Caco-2 (cell line): ENCODE measurements around the gene AIG1. TPM values are rescaled to one million over a fixed set of nuclear protein-coding genes. Genes with fewer than 3 reads are reported as not detected.

Experiments
- BruUV-seq: library from RNA; stranded (reverse); fragments of 400-500 nt; replicated peaks from 2 replicates; lab custom pipeline; 2021; lab: Mats Ljungman, UMichigan
- CTCF ChIA-PET: fragments of 300-600 bp; sonication (Branson Sonifier 250); formaldehyde crosslinking; loops from one replicate; lab custom pipeline; 2022; ENCODE audit warnings: antibody characterized with exemption; lab: Charles Lee
- POLR2A ChIA-PET: fragments of 300-600 bp; sonication (Branson Sonifier 250); formaldehyde crosslinking; loops from one replicate; lab custom pipeline; 2022; ENCODE audit warnings: antibody characterized with exemption; lab: Charles Lee
- DNase-seq, 2 experiments: peaks; one replicate each; pipeline versions ENCODE4 v3.0.0 to v3.0.0-alpha.2; 2020 to 2022
- H3K27me3 ChIP-seq: replicated peaks from 2 replicates; pipeline ENCODE4 v1.6.0; 2011; ENCODE audit warnings: low read length; ENCODE audit not compliant: control insufficient read depth, insufficient read depth
- H3K36me3 ChIP-seq: 2 replicates; pipeline ENCODE4 v1.5.1; 2011; ENCODE audit warnings: low read length; ENCODE audit not compliant: control insufficient read depth, insufficient read depth
- H3K4me1 ChIP-seq: fragments of 250-450 bp; sonication (Bioruptor Pico); 2 replicates; pipeline ENCODE4 v1.5.1; 2020; ENCODE audit warnings: mild to moderate bottlenecking
- H3K4me3 ChIP-seq: 2 replicates; pipeline ENCODE4 v1.5.1; 2011; ENCODE audit warnings: low read depth, mild to moderate bottlenecking, control low read depth, low read length
- H3K9me3 ChIP-seq: fragments of 250-450 bp; sonication (Bioruptor Pico); 2 replicates; pipeline ENCODE4 v1.5.1; 2020; ENCODE audit warnings: mild to moderate bottlenecking, moderate library complexity
- H3K27ac Mint-ChIP-seq: one replicate; pipeline ENCODE4 v1.8.0; 2022; ENCODE audit warnings: mixed read lengths; ENCODE audit not compliant: unreplicated experiment
- H3K27me3 Mint-ChIP-seq: one replicate; pipeline ENCODE4 v1.8.0; 2022; ENCODE audit warnings: mixed read lengths; ENCODE audit not compliant: insufficient read depth, unreplicated experiment
- H3K36me3 Mint-ChIP-seq: one replicate; pipeline ENCODE4 v1.8.0; 2022; ENCODE audit warnings: mild to moderate bottlenecking, mixed read lengths; ENCODE audit not compliant: insufficient read depth, unreplicated experiment
- H3K4me1 Mint-ChIP-seq: one replicate; pipeline ENCODE4 v1.8.0; 2022; ENCODE audit warnings: low read depth, mixed read lengths; ENCODE audit not compliant: unreplicated experiment
- H3K4me3 Mint-ChIP-seq: one replicate; pipeline ENCODE4 v1.8.0; 2022; ENCODE audit warnings: mild to moderate bottlenecking, moderate library complexity, mixed read lengths; ENCODE audit not compliant: unreplicated experiment
- H3K9me3 Mint-ChIP-seq: one replicate; pipeline ENCODE4 v1.8.0; 2022; ENCODE audit warnings: mixed read lengths; ENCODE audit not compliant: unreplicated experiment
- intact Hi-C: fragments of 100-400 bp; cut with micrococcal nuclease; formaldehyde crosslinking; loops from one replicate; pipeline ENCODE4 v1.10.0; 2022; ENCODE audit not compliant: unreplicated experiment
- total RNA-seq: library from RNA; stranded (reverse); gene quantifications from 2 replicates; pipeline ENCODE4 v1.2.3, GENCODE V29; 2022
- TF ChIP-seq, protein P1 (sequence below), 2 experiments: fragments of 200-600 bp in 1 of 2; IDR thresholded peaks; 1 replicate in 1 of 2; 2 replicates in 1 of 2; pipeline versions ENCODE4 v1.5.1 to v1.8.0; 2011 to 2022; ENCODE audit warnings: antibody characterized with exemption in 1 of 2, control low read depth in 1 of 2, inconsistent platforms in 1 of 2, low read depth in 1 of 2, low read length in 1 of 2, mild to moderate bottlenecking in 1 of 2, moderate library complexity in 1 of 2; ENCODE audit not compliant: insufficient read depth in 1 of 2, severe bottlenecking in 1 of 2, unreplicated experiment in 1 of 2

Gene AIG1
- total RNA-seq, 1 experiment from 2014 or later, result 27.6 TPM

DNA sequence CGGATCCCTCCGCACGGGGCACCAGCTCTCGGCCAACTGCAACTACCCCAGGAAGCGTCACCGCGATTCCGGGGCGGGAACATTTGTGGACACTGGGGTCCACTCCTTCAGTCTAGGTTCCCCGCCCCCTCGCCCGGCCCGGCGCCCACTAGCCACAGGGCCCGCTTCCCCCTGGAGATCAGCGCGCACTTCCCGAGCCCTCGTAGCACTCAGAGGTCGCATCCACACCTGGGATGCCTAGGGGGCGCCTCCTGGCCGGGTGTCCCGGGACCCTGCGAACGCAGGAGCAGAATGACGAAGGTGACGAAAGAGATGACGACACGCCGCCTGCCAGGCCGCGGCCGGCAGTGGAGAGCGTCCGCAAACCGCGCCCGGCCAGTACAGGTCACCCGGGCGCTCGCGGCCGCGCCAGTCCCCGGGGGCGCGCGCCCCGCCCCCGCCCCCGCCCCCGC is 309 bp upstream of the AIG1 start:
- ChIA-PET POLR2A (no interaction called here), CTCF (interaction anchor here (0.8 kb wide), 1 partner anchor 26 kb away, joined by 3 read pairs; no protein-coding TSS in a partner anchor)
- peak overlapping the region; percentile 96 for H3K27ac Mint-ChIP-seq
- H3K27me3 ChIP-seq, result no peaks in the 10 kb centered on the region
- peak overlapping the region; percentile 85 for H3K4me3 ChIP-seq
- intact Hi-C loops, result loop anchor here (1.0 to 2.0 kb wide), 2 partner anchors 115 to 218 kb away; partner anchors contain the start of gene HIVEP2
- peaks cover 8% of the 10 kb centered on the region for H3K4me1 Mint-ChIP-seq
- peaks cover 10% of the 10 kb centered on the region for H3K9me3 Mint-ChIP-seq
- peaks cover 13% of the 10 kb centered on the region for H3K36me3 Mint-ChIP-seq
- no TSS peak for BruUV-seq
- no peaks in the 10 kb centered on the region for H3K9me3 ChIP-seq
- TF ChIP-seq, protein P1, sequence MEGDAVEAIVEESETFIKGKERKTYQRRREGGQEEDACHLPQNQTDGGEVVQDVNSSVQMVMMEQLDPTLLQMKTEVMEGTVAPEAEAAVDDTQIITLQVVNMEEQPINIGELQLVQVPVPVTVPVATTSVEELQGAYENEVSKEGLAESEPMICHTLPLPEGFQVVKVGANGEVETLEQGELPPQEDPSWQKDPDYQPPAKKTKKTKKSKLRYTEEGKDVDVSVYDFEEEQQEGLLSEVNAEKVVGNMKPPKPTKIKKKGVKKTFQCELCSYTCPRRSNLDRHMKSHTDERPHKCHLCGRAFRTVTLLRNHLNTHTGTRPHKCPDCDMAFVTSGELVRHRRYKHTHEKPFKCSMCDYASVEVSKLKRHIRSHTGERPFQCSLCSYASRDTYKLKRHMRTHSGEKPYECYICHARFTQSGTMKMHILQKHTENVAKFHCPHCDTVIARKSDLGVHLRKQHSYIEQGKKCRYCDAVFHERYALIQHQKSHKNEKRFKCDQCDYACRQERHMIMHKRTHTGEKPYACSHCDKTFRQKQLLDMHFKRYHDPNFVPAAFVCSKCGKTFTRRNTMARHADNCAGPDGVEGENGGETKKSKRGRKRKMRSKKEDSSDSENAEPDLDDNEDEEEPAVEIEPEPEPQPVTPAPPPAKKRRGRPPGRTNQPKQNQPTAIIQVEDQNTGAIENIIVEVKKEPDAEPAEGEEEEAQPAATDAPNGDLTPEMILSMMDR (IDR thresholded peaks at IDR 0.05; ENCODE audit: insufficient read depth in 1 of 2, low read depth in 1 of 2, low read length in 1 of 2, severe bottlenecking in 1 of 2, unreplicated experiment in 1 of 2), result peak in 1 of 2 experiments; percentile 35
- no peaks in the 10 kb centered on the region for H3K36me3 ChIP-seq
- H3K4me3 Mint-ChIP-seq, result peak overlapping the region; percentile 94
- H3K4me1 ChIP-seq, result peaks cover 18% of the 10 kb centered on the region
- DNase-seq, result peak; percentile 85 to 88
- no peaks in the 10 kb centered on the region for H3K27me3 Mint-ChIP-seq

DNA sequence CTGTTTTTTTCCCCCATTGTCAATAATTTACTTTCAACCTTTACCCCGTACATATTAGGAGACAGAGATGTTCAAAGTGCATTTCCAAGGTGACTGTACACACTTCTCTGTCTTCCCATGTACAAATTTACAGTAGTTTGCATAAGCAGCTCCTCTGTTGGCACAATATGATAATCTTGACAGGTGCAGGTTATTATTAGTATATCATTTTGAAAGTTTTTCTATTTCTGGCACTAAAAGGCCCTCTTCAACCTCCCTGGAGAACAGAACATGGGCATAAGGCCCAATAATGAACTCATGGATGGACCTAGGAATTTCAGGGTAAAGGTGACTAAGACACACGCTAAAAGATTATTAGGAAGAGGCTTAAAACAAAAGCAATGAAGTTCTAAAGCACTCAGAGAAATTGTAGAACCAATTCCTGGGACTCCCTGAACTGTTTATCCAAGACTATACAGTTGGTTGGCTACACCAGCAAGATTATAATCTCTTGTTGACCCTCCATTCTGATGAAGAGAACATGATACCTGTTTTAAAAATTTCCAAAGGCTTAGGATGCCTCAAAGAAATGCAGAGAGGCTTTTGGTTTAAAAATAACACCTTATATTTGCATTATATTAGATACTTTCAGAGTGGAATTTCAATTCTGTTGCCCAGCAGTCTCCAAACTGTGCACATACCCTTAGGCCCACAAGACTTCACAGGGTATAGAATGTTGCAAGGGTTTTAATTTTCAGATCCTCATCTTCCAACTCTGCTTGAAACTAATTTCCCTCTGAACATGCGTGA is 1.1 kb downstream of the AIG1 start:
- DNase-seq, result no peak
- H3K9me3 Mint-ChIP-seq, result peaks cover 10% of the 10 kb centered on the region
- peak overlapping the region; percentile 94 for H3K4me3 Mint-ChIP-seq
- Histone ChIP-seq H3K9me3 (no peaks in the 10 kb centered on the region), H3K36me3 (no peaks in the 10 kb centered on the region), H3K27me3 (no peaks in the 10 kb centered on the region), H3K4me1 (peaks cover 18% of the 10 kb centered on the region), H3K4me3 (peak overlapping the region; percentile 91)
- intact Hi-C loops, result loop anchor here (2.0 kb wide), 1 partner anchor 217 kb away; no protein-coding TSS in a partner anchor
- peaks cover 13% of the 10 kb centered on the region for H3K36me3 Mint-ChIP-seq
- H3K4me1 Mint-ChIP-seq, result peaks cover 8% of the 10 kb centered on the region
- TSS peak; percentile 48 for BruUV-seq
- CTCF ChIA-PET, result no interaction called here
- no peaks in the 10 kb centered on the region for H3K27me3 Mint-ChIP-seq
- POLR2A ChIA-PET, result no interaction called here
- TF ChIP-seq, protein P1 (IDR thresholded peaks at IDR 0.05; ENCODE audit: insufficient read depth in 1 of 2, low read depth in 1 of 2, low read length in 1 of 2, severe bottlenecking in 1 of 2, unreplicated experiment in 1 of 2), result no peak
- peak overlapping the region; percentile 96 for H3K27ac Mint-ChIP-seq

DNA sequence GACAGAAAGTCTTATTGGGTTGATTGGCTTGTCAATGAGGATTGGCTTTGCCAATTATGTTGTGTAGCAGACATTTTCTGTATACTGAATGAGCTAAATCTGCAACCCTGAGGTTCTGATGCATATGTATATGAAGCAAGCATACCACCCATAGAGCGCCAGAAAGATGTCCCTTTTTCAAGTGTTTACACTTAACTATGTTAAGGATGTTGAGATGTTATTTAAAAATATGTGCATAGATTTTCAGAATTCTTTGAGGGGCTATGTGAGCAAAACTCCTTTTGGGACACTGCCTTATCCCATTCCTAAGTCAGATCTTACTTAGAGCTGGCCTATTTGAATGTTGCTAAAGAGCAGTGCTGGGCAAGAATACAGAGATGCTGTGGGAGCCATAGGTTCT is 1.9 kb downstream of the AIG1 start:
- Mint-ChIP-seq H3K36me3 (peaks cover 13% of the 10 kb centered on the region), H3K4me3 (no peak overlapping the region), H3K9me3 (peaks cover 10% of the 10 kb centered on the region), H3K27ac (no peak overlapping the region), H3K4me1 (peaks cover 8% of the 10 kb centered on the region), H3K27me3 (no peaks in the 10 kb centered on the region)
- CTCF ChIA-PET, result no interaction called here
- Histone ChIP-seq H3K9me3 (no peaks in the 10 kb centered on the region), H3K36me3 (no peaks in the 10 kb centered on the region), H3K27me3 (no peaks in the 10 kb centered on the region), H3K4me3 (no peak overlapping the region), H3K4me1 (peaks cover 18% of the 10 kb centered on the region)
- TF ChIP-seq, protein P1 (IDR thresholded peaks at IDR 0.05; ENCODE audit: insufficient read depth in 1 of 2, low read depth in 1 of 2, low read length in 1 of 2, severe bottlenecking in 1 of 2, unreplicated experiment in 1 of 2), result no peak
- POLR2A ChIA-PET, result interaction anchor here (0.6 kb wide), 1 partner anchor 224 kb away, joined by 3 read pairs; no protein-coding TSS in a partner anchor
- no TSS peak for BruUV-seq
- intact Hi-C loops, result no loop called here
- no peak for DNase-seq
